HG03378 (cell line): Measurements from ENCODE around the gene EMID1.

Experiments
- ATAC-seq: cut with Tn5 transposase; IDR thresholded peaks from one replicate; pipeline ENCODE4 v1.9.1; 2021; ENCODE audit warnings: mild to moderate bottlenecking, moderate library complexity; ENCODE audit not compliant: unreplicated experiment

Gene EMID1

GRCh38 chr22:29277927-29278326 is 72.2 kb downstream of the EMID1 start:
- no peak for ATAC-seq

DNA sequence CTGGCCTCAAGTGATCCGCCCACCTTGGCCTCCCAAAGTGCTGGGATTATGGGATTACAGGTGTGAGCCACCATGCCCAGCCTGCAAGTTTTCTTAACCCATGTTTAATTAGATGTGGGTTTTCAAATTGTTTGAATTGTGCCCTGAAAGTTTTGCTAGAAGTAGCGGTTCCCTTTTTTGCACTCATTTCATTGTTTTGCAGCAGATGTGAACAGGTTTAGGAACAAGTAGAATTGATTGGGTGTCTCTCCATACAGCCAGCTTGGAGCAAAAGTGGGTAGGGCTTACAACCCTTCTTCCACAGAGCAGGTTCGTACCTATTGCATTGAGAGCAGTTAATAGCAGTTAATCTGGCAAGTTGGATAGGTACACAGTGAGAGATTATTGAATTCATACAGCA is 78.5 kb downstream of the EMID1 start:
- ATAC-seq: no peak

GRCh38 chr22:29288837-29289236 is 83.1 kb downstream of the EMID1 start:
- ATAC-seq: no peak

GRCh38 chr22:29290061-29290460 is 84.4 kb downstream of the EMID1 start:
- ATAC-seq: no peak

DNA sequence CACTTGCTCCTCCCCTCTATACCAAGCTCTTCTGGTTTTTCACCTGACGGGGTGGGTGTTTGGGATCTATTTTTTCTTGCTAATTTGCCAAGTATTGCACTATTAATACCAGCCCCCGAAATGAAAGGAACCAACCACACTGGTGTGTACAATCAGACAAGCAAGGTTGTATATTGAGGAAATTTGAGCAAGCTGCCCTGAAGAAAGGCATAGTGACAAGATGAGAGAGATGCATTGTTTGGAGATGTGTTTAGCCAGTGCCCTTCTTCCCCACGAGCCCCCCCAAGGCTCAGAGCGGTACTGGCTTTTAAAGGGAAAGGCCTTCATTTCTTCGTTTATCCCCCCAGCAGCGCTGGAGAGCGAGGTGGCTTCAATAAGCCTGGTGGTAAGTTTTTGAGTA is 85.5 kb downstream of the EMID1 start:
- ATAC-seq: no peak

GRCh38 chr22:29292379-29292778 is 86.7 kb downstream of the EMID1 start:
- ATAC-seq: no peak

GRCh38 chr22:29298641-29299040 is 92.9 kb downstream of the EMID1 start:
- ATAC-seq: no peak

DNA sequence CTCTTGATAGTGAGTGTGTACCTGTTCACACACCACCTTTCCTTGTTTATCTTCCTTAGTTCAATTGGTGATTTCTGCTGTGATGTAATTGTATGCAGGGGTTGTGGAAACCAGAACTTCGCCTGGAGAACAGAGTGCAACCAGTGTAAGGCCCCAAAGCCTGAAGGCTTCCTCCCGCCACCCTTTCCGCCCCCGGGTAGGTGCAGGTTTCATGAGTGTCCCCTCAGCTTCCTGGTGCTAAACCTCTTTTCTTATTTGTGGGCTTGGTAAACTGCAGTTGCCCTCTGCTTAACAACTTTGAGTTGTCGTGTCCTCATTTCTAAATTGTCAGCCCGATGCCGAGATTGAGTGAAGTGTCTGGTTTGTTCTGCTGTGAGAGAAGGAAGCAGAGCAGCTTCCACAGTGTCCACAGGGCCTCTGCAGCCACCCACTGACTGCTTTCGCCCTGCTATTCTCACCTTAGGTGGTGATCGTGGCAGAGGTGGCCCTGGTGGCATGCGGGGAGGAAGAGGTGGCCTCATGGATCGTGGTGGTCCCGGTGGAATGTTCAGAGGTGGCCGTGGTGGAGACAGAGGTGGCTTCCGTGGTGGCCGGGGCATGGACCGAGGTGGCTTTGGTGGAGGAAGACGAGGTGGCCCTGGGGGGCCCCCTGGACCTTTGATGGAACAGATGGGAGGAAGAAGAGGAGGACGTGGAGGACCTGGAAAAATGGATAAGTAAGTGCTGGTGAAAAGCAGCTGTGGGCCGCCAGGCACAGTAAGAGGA is 93.6 kb downstream of the EMID1 start:
- no peak for ATAC-seq

- no peak for ATAC-seq
Measured at GRCh38 chr22:29300467-29300806, 94.7 kb downstream of the EMID1 start.

DNA sequence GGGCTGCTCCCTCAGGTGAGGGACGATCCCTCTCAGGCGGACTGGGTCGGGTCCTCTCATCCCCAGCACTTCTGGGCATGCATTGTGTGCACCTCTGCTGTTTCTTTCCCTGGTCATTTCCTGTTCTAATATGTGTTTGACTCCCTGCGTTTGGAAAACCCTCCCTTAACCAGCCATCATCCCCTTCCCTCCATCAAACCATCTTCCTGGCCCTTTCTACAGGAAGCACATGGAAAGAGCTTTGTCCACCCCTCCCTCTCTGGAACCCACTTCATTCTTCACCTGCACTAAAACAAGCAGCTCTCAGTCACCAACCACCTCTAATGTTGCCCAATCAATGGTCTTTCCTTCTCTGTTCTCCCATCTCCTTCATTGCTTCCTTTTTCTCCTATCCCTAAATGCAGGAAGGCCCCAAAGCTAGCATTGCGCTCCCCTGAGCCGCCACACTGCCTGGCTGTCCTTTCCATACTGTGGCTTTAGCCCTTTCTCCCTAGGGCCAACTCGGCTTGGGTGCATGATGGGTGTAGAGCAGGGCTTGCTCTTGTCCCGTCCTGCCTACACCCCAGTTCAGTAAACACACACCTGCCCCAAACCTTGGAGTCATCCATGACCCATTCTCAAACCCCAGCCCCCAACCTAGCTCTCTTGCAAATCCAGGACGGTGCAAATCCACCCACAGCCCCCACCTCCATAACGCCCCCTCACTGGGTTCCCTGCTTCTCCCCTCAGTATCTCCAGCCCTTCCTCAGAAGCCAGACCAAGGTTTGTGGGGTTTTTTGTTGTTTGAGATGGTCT is 95.3 kb downstream of the EMID1 start:
- no peak for ATAC-seq

- no peak for ATAC-seq
Measured at GRCh38 chr22:29301716-29302401, 96.2 kb downstream of the EMID1 start.

GRCh38 chr22:29302402-29302680 is 96.6 kb downstream of the EMID1 start:
- ATAC-seq: no peak

DNA sequence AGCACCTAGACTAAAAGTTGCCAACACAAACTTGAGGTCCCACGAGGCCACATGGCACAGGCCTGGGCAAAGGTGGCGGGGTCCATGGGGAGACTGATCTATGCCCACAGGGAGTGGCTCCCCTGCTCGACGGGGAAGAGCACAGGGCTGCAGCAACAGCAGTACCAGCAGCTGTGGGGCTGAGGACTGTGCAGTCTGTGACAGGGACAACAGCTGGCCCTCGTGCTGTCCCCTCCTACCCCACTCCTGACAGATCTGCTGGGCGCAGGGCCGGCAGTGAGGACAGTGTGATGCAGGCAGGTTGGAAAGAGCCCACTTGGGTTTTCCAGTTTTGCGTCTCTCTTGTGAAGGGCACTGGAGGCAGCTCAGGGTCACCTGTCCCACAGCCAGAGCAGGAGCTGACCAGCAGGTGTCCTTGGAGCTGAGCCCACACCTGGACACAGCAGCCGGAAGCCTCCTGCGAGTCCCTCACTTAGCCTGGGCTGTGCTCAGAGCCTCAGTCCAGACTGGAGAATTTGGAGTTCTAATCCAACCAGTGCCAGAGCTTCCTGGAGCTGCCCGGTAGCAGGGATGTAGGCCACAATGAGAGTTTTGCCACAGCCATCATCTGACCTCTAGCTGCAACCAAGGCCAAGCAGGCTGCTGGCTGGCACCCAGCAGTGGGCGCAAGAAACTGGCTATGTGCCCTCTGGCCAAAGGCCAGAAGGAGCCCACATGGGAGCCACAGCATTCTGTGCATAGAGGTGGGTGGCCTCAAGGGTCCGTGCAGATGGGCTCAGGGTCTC is 97.2 kb downstream of the EMID1 start:
- ATAC-seq: no peak

GRCh38 chr22:29305836-29306174 is 100.1 kb downstream of the EMID1 start:
- no peak for ATAC-seq

DNA sequence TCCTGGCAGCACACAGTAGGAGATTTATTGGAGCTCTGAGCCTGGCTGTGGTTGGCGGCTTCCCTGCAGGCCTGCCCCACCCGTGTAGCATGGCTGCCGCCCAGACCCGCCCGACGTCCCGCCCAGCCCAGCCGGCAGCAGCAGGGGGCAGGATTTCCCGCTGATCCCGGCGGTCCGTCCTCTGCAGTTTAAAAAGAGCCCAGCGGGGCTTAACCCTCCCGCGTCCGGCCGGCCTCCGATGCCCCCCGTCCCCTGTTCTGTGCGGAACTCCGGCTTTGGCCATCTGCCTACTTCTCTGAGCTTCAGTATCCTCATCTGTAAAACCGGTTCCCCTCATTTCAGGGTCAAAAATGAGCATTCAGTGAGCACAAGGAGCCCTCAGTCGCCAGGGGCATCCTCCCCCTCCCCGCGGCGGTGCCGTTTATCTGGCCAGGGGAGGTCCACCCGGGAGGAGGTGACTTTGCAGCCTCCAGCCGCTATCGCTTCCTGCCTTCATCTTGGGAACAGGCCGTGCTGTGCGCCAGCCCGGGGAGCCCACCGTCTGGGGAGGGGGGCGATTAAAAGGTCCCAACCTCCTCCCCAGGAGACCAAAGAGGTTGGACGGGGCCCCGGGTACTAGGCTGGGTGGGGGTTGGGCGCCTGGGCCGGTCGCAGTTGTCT is 100.6 kb downstream of the EMID1 start, which contains the start of gene GAS2L1:
GAS2L1 (plus strand) TSS at position 476 of the 660 bp plus-strand sequence. CDS start 1,456 bp downstream, outside the sequence.
- ATAC-seq: no peak

GRCh38 chr22:29306835-29307595 is 101.3 kb downstream of the EMID1 start:
- ATAC-seq: no peak

GRCh38 chr22:29307596-29308147 is 102.0 kb downstream of the EMID1 start:
- ATAC-seq: no peak

- no peak for ATAC-seq
Measured at GRCh38 chr22:29308148-29308790, 102.6 kb downstream of the EMID1 start.

- no peak for ATAC-seq
Measured at GRCh38 chr22:29308791-29309262, 103.1 kb downstream of the EMID1 start.
